Tibial nerve (tissue), 4 donors: ENCODE measurements around the gene NCR3LG1. TPM values are rescaled to one million over a fixed set of nuclear protein-coding genes. Genes with fewer than 3 reads are reported as not detected.

Experiments used
- DNase-seq, 2 donors: peaks; one replicate each; pipeline ENCODE4 v3.0.0-alpha.2; 2019; ENCODE audit warnings: low spot score in 2 of 2
- H3K27ac ChIP-seq, 4 donors: fragments of 200-600 bp; sonication (generic) in 3 of 4; one replicate each; pipeline ENCODE4 v1.5.1; 2017 to 2019; ENCODE audit warnings: mild to moderate bottlenecking in 1 of 4
- H3K27me3 ChIP-seq, 2 donors: fragments of 200-600 bp; sonication (generic) in 1 of 2; one replicate each; pipeline versions ENCODE4 v1.5.1 to v1.6.0; 2017 to 2019
- H3K36me3 ChIP-seq, 3 donors: fragments of 200-600 bp; sonication (generic); one replicate each; pipeline ENCODE4 v1.5.1; 2018 to 2019
- H3K4me1 ChIP-seq, 4 donors: fragments of 200-600 bp; sonication (generic) in 3 of 4; one replicate each; pipeline ENCODE4 v1.5.1; 2017 to 2019
- H3K4me3 ChIP-seq, 4 donors: fragments of 200-600 bp; sonication (generic) in 3 of 4; one replicate each; pipeline ENCODE4 v1.5.1; 2017 to 2019; ENCODE audit warnings: mild to moderate bottlenecking in 1 of 4, moderate library complexity in 1 of 4
- H3K9me3 ChIP-seq, 4 donors: fragments of 200-600 bp; sonication (generic) in 3 of 4; one replicate each; pipeline ENCODE4 v1.5.1; 2017 to 2019
- CTCF ChIP-seq, 5 experiments: fragments of 200-600 bp in 3 of 5; fragments of 450-650 bp in 2 of 5; sonication (generic) in 3 of 5; IDR thresholded peaks; one replicate each; pipeline ENCODE4 v1.5.1; 2016 to 2019; ENCODE audit warnings: antibody characterized with exemption in 5 of 5, mild to moderate bottlenecking in 3 of 5, moderate library complexity in 2 of 5
- EP300 ChIP-seq, 2 donors: sonication (generic); formaldehyde crosslinking; IDR thresholded peaks; one replicate each; pipeline ENCODE4 v1.6.1; 2017; ENCODE audit warnings: antibody characterized with exemption in 2 of 2, mild to moderate bottlenecking in 1 of 2
- POLR2A ChIP-seq, 2 donors: fragments of 450-650 bp; IDR thresholded peaks; one replicate each; pipeline ENCODE4 v1.6.1; 2017; ENCODE audit warnings: antibody characterized with exemption in 2 of 2, mild to moderate bottlenecking in 2 of 2, moderate library complexity in 2 of 2
- WGBS, 2 donors: methylation state at CpG; one replicate each; pipeline ENCODE4 v1.1.5; 2018; 5-methylcytosine and 5-hydroxymethylcytosine counted together
- total RNA-seq, 4 donors: library from RNA; depleted of rRNA; stranded (reverse); fragments of >200 nt; gene quantifications; one replicate each; pipeline ENCODE4 v1.1.0, GENCODE V29; 2016

NCR3LG1 gene
- total RNA-seq, 4 donors from 2014 or later = 1.0 to 2.2 (median 2.0) TPM

- H3K4me3 ChIP-seq = no peak overlapping the region
- H3K9me3 ChIP-seq = no peaks in the 10 kb centered on the region
- no peak for TF ChIP-seq EP300 (IDR thresholded peaks at IDR 0.05)
- no peak for TF ChIP-seq CTCF (IDR thresholded peaks at IDR 0.05)
- no peak for TF ChIP-seq POLR2A (IDR thresholded peaks at IDR 0.05)
- H3K27ac ChIP-seq = no peak overlapping the region
- H3K4me1 ChIP-seq = peaks cover 0 to 16% (median 6%) of the 10 kb centered on the region in 4 donors
- no peak for DNase-seq
- H3K27me3 ChIP-seq = no peaks in the 10 kb centered on the region
- H3K36me3 ChIP-seq = no peaks in the 10 kb centered on the region
- 84 to 91% methylated on average over 7 to 8 of the region's 8 CpGs for WGBS, 2 donors
These were observed 50.2 kb downstream of the NCR3LG1 start for GRCh38 chr11:17401841-17402240.

- no peak overlapping the region for H3K4me3 ChIP-seq
- 94 to 96% methylated on average over 8 of the region's 8 CpGs for WGBS, 2 donors
- DNase-seq = no peak
- H3K36me3 ChIP-seq = no peaks in the 10 kb centered on the region
- H3K27ac ChIP-seq = no peak overlapping the region
- no peaks in the 10 kb centered on the region for H3K9me3 ChIP-seq
- no peaks in the 10 kb centered on the region for H3K27me3 ChIP-seq
- peaks cover 0 to 16% (median 6%) of the 10 kb centered on the region in 4 donors for H3K4me1 ChIP-seq
- no peak for TF ChIP-seq EP300 (IDR thresholded peaks at IDR 0.05)
- no peak for TF ChIP-seq POLR2A (IDR thresholded peaks at IDR 0.05)
- TF ChIP-seq CTCF (IDR thresholded peaks at IDR 0.05) = no peak
These were observed 50.9 kb downstream of the NCR3LG1 start for GRCh38 chr11:17402486-17402885.

- Histone ChIP-seq H3K27me3 (no peaks in the 10 kb centered on the region), H3K4me3 (no peak overlapping the region), H3K36me3 (no peaks in the 10 kb centered on the region), H3K4me1 (peaks cover 0 to 16% (median 6%) of the 10 kb centered on the region in 4 donors), H3K27ac (no peak overlapping the region), H3K9me3 (no peaks in the 10 kb centered on the region)
- no peak for DNase-seq
- TF ChIP-seq CTCF (IDR thresholded peaks at IDR 0.05) = no peak
- no peak for TF ChIP-seq POLR2A (IDR thresholded peaks at IDR 0.05)
- no peak for TF ChIP-seq EP300 (IDR thresholded peaks at IDR 0.05)
- 84% methylated on average over 18 of the region's 18 CpGs for WGBS, 2 donors
These were observed 52.6 kb downstream of the NCR3LG1 start for GRCh38 chr11:17403980-17404759.

GRCh38 chr11:17405232-17406005 lies 53.8 kb downstream of the NCR3LG1 start:
- Histone ChIP-seq H3K4me3 (no peak overlapping the region), H3K4me1 (peaks cover 0 to 16% (median 6%) of the 10 kb centered on the region in 4 donors), H3K27me3 (no peaks in the 10 kb centered on the region), H3K27ac (peak overlapping the region in 2 of 4 donors; percentile 26 to 39), H3K9me3 (no peaks in the 10 kb centered on the region), H3K36me3 (no peaks in the 10 kb centered on the region)
- TF ChIP-seq POLR2A (IDR thresholded peaks at IDR 0.05) (no peak), EP300 (IDR thresholded peaks at IDR 0.05) (peak in 1 of 2 donors; percentile 46), CTCF (IDR thresholded peaks at IDR 0.05) (no peak)
- DNase-seq = peak in 1 of 2 donors; percentile 24
- WGBS, 2 donors = 44 to 54% methylated on average over 14 of the region's 15 CpGs
